Femur (tissue), 1 donor: ENCODE results near the gene DDI1.

Experiments
- DNase-seq: peaks from one replicate; pipeline ENCODE4 v3.0.0-alpha.2; 2017

The DDI1 gene

DNA sequence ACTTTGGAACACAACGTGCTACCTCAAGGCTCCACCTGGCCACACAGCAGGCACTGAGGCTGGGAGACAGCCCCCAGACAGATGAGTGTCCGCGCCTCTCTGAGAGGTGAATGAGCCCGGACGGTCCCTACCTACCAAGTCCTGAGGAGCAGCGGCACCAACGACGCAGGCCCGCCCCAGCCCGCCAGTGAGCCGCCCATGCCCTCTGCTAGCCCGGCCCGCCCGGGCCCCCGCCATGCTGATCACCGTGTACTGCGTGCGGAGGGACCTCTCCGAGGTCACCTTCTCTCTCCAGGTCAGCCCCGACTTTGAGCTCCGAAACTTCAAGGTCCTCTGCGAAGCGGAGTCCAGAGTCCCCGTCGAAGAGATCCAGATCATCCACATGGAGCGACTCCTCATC is at the start of gene DDI1:
DDI1 (plus strand) TSS at position 53 of the 400 bp plus-strand sequence; CDS start at position 236, 183 bp downstream.
- no peak for DNase-seq

DNA sequence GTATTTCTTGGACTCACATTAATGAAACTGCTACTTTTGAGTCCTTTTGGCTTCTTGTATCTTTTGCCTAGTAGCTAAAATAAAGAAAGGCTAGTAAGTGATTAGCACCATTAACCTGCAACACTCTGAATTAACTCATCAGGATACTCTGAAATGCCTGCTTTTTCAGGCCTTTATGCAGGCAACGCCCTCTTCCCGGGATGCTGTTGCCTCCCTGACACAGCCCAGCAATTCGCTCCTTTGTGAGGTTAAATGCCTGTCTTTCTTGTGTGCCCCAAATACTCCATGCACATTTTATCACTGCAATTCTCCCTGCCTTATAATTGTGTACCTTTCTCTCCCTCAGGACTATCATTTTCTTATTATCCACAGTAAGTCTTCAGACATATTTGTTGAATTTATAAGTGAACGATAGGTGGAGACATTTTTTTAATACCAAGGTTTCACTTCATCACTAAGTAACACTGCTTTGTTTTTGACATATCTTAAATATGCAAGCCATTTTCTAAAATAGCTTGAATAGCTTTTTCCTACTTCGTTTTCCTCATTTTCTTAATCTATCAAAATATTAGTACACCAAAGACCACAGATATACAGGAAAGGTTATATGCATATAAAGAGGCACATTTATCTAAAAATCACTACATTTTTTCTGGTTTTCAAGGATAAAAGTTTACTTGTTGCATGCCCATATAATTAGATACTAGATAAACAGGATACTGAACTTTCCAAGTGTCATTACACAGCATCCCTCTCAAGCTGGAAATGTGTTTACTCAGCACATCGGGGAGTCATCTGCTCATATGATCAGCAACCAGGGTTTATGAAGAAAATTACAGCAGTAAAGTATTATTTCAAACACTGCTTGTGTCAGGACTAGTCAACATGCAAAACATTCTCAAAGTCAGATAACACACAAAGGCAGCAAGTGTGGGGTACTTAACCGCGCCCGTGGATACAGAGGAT is 48.5 kb upstream of the DDI1 start:
- no peak for DNase-seq

DNA sequence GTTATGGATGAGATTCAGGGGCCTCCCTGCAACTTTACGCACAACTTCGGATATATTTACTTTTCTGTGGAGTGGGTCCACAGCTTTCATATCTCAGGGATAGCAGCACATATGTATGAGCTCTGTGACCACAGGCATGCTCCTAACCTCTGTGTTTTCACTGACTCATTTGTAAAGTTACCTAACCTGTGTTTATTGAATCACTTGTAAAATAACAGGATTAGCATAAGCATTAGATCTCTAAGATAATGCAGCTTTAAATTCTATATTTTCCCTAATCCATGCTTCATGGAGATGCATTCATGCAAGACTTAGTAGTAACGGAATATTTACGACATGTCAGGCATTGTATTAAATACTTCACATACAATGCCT is 47.9 kb upstream of the DDI1 start:
- DNase-seq: no peak

DNA sequence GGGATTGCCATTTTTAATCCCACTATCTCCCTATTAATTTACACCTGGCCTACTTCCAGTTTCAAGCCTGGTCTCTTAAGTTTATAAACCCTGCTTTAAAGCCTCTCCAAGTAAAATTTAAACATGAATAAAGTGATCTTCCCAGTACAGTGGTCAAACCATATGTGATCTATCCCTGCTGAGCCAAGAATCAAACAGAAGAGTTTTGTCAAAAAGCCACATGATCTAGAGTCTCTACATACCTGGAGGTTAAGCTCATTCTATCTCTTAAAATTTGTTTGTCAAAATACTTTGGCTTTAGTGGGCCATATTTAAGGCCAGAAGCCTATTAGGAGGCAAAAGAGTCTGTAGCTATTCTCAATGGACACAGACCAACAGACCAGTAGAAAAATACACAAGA is 42.9 kb upstream of the DDI1 start:
- DNase-seq: no peak

DNA sequence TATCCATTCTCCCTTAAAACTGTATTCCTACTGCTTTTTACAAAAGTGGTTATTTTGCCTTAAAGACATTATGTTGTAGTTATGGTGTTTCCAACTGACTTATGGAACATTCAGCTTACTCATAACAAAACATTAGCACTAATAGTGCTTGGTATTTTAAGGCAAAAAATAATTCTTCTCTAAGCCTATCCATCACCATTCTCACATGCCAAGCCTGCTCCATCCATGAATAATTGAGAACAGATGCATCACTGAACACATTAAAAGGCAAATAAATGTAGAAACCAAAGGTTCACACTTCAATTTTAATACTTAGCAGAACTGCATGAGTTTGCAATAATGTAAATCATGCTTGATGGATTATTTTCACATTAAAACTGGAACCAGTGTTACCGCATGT is 42.3 kb upstream of the DDI1 start:
- DNase-seq: no peak

DNA sequence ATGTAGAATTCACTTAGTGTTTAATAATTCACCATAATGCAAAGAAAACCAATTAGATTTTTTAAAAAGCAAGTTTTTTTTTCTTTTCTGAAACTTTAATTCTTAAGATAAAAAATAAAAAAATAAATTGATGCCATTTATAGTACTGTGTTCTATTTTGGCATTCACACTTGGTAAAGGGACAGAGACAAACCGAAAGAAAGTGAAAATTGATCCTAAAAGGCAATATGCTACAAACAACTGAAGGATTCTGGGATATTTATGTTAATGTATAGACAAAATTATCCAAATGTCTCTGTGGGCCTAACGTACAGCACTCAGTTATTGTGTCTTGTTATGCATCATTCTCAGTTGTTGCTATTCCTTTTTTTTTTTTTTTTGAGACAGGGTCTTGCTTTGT is 41.9 kb upstream of the DDI1 start:
- DNase-seq: no peak

DNA sequence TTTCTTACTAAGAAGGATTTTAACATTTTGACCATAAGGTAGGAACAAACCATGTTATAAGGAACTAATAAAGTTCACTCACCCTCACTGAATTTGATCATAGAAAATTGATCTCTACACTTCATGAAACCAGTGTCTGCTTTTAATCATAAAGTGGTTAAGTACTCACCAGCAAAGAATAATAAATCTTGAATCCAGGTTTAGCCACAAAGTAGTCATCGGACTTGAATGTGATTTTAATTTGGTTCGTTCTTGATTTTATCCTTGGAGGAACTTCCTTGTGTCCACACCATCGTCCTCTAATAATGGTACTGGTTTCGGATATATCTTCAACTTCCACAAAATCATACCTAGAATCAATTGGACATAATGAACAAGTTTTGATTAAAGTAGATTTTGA is 40.5 kb upstream of the DDI1 start:
- no peak for DNase-seq

DNA sequence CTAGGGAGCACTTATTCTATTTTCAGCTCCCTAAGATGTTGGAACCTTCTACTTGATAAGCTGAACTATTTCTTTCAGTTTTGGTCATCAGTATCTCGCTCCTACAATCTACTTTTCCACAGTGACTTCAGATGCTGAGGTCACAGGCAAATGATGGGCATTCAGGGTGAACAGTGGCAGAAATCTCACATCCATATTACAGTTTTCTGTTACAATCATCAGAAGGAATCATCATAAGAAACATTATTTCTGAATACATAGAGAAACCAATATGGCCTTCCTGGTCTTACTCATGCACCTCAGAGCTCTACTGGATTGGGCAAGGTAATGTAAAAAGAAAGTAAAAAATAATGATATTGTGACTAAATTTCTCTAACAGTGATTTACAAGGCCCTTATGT is 39.4 kb upstream of the DDI1 start:
- no peak for DNase-seq

DNA sequence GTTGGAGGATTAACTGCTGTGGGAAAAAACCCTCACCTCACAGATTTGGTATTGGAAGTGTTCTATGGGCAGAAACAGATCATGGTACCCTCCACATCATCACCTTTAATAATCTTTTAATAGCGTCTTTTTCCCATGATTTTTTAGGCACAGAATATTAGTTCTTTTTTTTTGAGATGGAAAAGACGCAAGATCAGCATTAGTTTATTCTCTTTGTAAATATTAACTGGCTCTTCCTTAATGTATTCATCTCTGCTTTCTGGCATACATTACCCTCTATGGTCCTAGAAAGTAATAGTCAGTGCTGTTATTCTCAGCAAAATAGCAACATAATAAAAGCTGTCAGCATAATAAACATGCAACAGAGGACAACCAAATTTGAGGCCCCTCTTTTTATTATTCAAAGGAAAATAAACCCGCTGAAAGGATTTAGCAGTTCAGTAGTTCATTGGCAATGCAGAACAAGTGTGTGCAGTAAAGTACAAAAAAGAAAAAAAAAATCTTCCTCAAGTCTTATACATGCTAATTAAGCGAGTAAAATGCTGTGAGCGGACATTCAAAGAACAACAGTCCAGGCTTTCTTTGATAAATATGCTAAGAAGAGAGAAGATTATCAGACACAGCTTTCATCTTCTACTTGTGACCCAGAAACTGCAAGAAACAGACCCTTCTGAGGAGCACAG is 37.5 kb upstream of the DDI1 start:
- no peak for DNase-seq

DNA sequence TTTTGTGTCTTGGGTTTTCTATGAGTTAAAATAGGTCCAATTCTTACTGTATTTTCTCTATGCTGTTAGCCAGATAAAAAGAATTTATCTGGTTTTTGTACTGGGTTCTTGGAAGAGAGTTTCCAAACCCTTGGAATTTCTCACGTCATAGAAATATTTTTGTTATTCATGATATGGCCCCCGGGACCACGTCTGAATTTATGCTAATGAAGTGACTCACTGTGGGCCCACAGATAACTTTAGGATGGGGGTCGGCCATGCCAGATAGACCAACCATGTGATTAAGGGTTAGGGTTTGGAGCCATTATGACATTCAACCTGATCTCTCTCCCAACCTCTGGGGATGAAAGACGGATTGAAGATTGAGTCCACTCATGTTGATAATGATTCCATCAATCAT is 35.6 kb upstream of the DDI1 start:
- no peak for DNase-seq

DNA sequence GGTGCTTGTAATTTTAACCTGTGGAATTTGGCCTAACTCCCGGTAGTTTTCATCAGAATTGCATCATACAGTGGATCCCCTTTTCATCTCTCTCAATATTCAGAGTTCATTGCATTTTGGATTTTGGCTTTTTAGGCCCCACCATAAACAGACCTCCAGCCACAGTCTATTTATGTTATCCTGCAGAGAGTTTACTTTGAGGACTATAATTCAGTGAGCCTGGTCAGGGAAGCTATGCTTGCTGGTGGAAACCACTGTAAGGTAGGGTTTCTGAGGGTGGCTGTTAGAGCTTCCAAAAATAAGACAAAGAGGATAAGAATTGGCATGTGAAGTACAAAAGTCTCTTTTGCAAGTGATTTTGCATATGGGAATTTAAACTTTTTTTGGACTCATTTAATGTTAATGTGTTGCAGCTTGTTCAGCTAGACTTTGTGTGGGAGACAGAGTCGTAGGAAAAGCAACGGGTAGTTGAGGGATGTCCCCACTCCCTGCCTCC is 34.8 kb upstream of the DDI1 start:
- peak; percentile 28 for DNase-seq

DNA sequence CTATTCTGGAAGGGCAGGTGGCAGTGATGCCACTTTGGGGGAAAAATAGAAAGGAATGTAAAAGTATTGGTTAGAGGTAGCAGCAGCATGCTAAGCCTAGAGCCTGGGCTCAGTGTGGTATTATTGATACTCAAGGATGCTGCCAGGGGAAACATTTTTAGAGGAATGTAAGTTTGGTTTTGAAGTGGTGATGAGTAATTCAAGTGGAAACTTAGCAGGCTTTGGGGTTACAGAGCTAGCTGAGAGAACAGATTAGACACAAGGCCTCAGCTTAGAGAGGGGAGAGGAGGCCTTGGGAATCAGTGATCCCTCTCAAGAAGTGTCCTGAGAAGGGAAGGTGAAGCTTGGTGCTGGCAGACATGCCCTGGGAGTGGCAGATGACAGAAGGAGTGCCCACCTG is 32.9 kb upstream of the DDI1 start:
- no peak for DNase-seq

DNA sequence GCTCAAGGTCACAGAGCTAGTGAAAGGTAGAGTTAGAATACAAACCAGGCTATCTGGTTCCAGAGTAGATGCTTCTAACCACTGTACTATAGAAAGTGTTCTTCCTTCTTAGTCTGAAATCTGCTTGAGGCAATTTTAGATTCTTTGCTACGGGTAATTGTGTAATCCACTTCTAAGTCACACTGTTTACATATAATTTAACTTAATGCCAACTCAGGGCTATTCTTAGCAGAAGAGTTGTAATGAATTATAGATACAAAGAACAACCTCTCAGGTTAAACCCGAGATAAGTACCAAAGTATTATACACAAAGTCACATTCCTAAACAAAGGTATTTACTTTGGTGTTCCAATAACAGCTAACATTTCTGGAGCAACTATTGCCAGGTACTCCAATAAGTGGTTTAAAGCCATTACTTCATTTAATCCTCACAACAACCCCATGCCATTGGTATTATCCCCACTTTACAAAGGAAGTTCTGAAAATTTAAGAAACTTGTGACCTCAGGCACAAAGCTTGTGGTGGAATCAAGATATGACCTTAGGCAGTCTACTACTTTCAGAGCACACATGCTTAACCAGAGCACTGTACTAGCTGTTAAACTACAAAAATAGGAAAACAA is 31.1 kb upstream of the DDI1 start:
- no peak for DNase-seq

DNA sequence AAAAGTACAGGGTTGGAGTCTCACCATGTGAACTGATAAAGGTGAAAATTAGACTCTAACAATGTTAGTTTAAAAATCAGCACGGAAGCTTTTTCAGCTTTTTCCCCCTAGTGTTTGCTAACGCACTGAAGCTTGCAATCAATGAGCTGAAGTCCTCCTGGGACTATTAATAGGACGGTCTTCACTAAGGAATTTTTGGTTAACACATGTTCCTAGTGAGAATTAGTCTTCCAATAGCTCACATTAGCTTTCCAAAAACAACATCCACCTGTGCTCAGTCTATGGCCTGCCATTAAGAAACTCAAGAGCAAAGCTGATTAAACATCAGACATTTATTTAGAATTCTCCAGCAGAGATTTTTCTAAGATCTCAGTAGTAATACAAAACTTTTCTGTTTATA is 26.7 kb upstream of the DDI1 start:
- no peak for DNase-seq

DNA sequence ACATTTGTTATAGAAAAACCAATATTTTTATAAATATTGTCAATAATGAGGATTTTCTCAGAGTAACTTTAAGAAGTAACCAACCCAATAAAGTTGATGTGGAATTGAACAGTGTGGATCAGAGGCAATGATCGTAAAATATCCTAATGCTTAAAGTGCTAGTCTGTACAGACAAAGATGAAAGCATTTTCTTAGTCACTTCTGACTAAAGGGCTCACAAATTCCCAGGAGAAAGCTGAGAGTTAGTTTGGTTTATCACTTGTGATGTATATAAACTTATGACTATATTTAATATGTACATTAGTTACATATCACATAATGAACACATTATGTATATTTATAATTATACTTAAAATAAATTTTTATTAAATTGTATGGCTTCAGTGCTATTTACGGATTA is 25.4 kb upstream of the DDI1 start:
- DNase-seq: no peak

DNA sequence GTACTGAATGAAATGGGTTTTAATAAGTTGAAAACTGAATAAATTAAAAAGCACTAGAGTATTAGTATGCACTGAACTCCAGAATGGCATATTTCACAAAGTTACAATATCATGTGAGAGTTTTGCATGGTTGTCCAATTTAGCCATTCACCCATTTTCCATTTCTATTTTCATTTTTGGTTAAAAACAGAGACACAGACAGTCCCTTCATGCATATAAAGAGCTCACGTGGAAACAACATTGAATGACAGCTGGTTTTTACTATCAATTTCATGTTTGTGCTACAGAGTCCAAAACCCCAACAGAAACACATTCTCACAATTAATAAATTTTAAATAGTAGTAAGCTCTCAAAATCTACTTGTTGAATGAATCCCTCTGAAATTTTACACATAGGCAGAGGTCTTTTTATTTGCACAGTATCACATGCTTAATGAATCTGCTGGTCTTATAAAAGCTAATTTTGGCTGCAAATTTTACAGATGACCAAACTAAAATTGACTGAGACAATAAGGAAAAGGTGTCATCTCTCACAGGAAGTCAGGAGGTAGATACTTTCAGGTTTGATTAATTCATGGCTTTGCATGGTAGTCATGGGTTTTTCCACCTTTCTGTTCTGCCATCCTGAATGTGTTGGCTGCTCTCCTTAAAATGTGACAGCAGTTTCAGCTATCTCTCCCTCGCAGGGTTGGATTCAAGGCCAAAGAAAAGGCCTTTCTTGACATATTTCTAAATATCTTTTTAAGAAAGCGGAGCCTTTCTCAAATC is 20.6 kb upstream of the DDI1 start:
- no peak for DNase-seq

DNA sequence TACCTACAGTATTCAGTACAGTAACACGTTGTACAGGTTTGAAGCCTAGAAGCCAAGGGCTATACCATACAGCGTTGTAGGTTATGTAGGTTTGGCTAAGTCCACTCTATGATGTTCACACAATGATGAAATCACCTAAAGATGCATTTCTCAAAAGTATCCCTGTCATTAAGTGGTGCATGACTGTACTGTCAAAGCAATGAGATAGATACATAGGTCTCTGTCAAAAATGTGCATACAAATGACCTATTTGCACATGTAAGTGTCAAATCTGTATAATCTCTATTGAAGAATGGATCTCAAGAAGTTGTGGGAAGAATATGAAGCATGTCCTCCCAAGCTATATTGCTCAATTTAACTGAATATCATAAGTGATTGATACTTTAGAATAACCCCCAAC is 11.9 kb upstream of the DDI1 start:
- DNase-seq: no peak

DNA sequence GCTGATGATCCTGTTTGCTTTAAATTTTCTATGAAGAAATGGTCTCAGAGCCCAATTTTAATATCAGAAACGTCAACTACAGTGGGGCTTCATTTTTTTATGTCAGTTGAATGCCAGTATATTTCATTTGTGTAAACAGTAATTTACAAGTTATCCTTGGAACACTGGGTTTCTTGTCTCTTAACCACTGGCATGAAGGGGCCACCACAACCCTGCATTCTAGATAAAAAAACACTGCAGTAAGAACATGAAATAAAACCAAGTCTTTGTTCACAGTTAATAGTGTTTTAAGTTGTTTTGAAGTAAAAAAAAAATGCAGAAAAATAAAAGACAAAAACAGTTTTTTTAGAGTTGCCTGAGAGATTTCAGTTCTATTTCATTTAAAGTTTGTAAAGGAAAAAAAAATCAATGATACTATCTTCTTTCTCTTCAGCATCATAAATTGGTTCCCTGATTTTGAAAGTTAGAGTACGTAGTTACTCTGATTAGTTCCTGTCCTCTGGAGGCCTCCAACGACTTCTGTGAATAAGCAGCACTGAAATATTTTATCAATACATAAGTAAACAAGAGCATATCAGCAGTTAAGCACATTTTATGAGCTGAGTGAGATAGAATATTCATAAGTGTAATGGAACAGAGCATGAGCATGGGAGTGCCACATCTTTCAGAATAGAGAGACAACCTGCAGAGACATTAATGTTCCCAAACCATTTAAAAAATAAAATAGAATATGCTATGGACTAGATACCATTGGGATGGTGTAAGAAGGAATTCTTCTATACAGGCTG is 7.8 kb upstream of the DDI1 start:
- no peak for DNase-seq

DNA sequence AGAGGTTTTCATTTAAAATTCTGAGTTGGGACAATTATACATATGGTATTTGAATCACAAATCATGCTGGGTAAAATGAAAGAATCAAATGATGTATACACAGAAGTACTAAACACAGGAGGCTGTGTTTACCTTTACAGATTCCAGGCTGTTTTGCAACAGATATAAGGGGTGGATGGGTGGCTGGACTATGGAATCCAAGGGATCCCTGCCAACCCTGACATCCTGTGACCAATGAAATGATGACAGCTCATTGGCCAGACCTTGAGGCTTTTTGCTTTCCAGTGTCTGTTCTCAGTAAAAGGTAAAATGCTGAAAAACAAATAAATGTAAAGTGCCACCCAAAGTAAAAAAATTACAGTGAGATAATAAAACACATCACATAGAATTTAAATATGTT is 3.3 kb upstream of the DDI1 start:
- no peak for DNase-seq

DNA sequence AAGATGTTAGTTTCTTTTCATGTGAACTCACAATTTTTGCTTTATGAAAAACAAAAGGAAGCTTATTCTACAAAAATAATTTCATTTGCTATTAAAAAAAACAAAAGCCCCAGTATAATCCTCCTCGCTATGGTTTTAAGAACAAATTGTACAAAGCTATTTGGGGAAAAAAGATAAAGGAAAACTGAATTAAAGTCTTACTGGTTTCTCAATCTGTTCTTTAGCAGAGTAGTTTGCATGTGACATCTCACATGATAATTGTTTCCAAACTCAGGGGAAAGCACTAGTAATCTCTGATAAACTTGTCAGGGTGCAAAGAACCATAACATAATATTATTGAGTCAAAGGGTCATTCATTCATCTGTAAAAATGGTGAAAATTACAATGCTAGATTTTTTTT is 2.9 kb upstream of the DDI1 start:
- DNase-seq: no peak

DNA sequence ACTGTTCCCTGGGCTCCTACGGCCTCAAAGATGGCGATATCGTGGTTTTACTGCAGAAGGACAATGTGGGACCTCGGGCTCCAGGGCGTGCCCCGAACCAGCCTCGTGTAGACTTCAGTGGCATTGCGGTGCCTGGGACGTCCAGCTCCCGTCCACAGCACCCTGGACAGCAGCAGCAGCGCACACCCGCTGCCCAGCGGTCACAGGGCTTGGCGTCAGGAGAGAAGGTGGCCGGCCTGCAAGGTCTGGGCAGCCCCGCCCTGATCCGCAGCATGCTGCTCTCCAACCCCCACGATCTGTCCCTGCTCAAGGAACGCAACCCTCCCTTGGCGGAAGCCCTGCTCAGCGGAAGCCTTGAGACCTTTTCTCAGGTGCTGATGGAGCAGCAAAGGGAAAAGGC is 555 bp downstream of the DDI1 start:
- DNase-seq: no peak

DNA sequence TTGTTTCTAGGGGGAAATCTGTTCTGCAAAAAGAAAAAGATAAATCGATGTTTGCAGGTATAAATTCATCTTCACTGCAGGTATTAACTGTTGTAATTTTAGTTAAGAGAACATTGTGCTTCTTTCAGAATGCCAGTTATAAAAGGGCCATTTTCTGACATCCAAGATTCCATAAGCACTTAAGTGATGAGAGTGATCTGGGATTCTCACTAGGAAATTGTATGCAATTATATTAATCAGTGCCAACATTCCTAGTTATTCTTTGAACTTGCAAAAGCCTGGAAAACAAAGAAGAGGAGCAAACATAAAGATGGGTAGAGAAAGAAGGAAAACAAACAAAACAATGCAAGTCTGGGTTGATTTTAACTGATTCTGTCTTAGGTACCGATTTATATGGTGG is 5.4 kb downstream of the DDI1 start:
- DNase-seq: no peak
